PC-9 (cell line): ENCODE data around the gene GRID2. TPM values are rescaled to one million over a fixed set of nuclear protein-coding genes. Genes with fewer than 3 reads are reported as not detected.
"Not testable (repeated sequence)": the region's sequence is repeated elsewhere in the genome, so short reads cannot be mapped to it uniquely, and the experiment has no call there.

Experiments
- BruUV-seq: library from RNA; stranded (reverse); fragments of 400-500 nt; replicated peaks from 2 replicates; lab custom pipeline; 2021; lab: Mats Ljungman, UMichigan
- CTCF ChIA-PET: fragments of 300-600 bp; sonication (Branson Sonifier 250); formaldehyde crosslinking; loops from one replicate; lab custom pipeline; 2022; ENCODE audit warnings: antibody characterized with exemption; lab: Charles Lee
- POLR2A ChIA-PET: fragments of 300-600 bp; sonication (Branson Sonifier 250); formaldehyde crosslinking; loops from one replicate; lab custom pipeline; 2022; ENCODE audit warnings: antibody characterized with exemption; ENCODE audit not compliant: unreplicated experiment; lab: Charles Lee
- DNase-seq, 2 experiments: peaks; one replicate each; pipeline versions ENCODE4 v3.0.0 to v3.0.0-alpha.2; 2015 to 2022; ENCODE audit warnings: mixed read lengths in 1 of 2
- H2AFZ ChIP-seq: fragments of 200-600 bp; sonication (generic); 2 replicates; pipeline ENCODE4 v1.8.1; 2017; ENCODE audit warnings: antibody characterized with exemption
- H3F3A ChIP-seq: fragments of 200-600 bp; sonication (generic); 2 replicates; pipeline ENCODE4 v1.8.1; 2017; ENCODE audit warnings: antibody characterized with exemption, mild to moderate bottlenecking, low read depth; ENCODE audit not compliant: insufficient read depth
- H3K27ac ChIP-seq: fragments of 200-600 bp; sonication (generic); 2 replicates; pipeline ENCODE4 v1.6.1; 2016; ENCODE audit warnings: mixed run types
- H3K27me3 ChIP-seq: fragments of 200-600 bp; sonication (generic); 2 replicates; pipeline ENCODE4 v1.6.1; 2016; ENCODE audit warnings: low read depth, mixed run types; ENCODE audit not compliant: insufficient read depth
- H3K36me3 ChIP-seq: fragments of 200-600 bp; sonication (generic); 2 replicates; pipeline ENCODE4 v1.6.1; 2016; ENCODE audit warnings: low read depth, mixed run types
- H3K4me1 ChIP-seq: fragments of 200-600 bp; sonication (generic); replicated peaks from 2 replicates; pipeline ENCODE4 v1.6.1; 2016; ENCODE audit warnings: mixed run types; ENCODE audit not compliant: insufficient read depth
- H3K4me2 ChIP-seq: fragments of 200-600 bp; sonication (generic); 2 replicates; pipeline ENCODE4 v1.6.1; 2017; ENCODE audit warnings: mixed run types
- H3K4me3 ChIP-seq: fragments of 200-600 bp; sonication (generic); 2 replicates; pipeline ENCODE4 v1.6.1; 2016; ENCODE audit warnings: mixed run types
- H3K79me2 ChIP-seq: fragments of 200-600 bp; sonication (generic); 2 replicates; pipeline ENCODE4 v1.6.1; 2017; ENCODE audit warnings: low read depth, mixed run types
- H3K9me2 ChIP-seq: fragments of 200-600 bp; sonication (generic); 2 replicates; pipeline ENCODE4 v1.8.1; 2017; ENCODE audit warnings: mild to moderate bottlenecking; ENCODE audit not compliant: insufficient read depth
- H3K9me3 ChIP-seq: fragments of 200-600 bp; sonication (generic); 2 replicates; pipeline ENCODE4 v1.8.1; 2016; ENCODE audit warnings: low read depth; ENCODE audit not compliant: insufficient read depth
- H4K20me1 ChIP-seq: fragments of 200-600 bp; sonication (generic); 2 replicates; pipeline ENCODE4 v1.8.1; 2017; ENCODE audit not compliant: insufficient read depth
- CTCF ChIP-seq: fragments of 200-600 bp; sonication (generic); conservative IDR thresholded peaks from 2 replicates; pipeline ENCODE4 v1.6.1; 2017; ENCODE audit warnings: mixed run types, antibody characterized with exemption, mild to moderate bottlenecking, moderate library complexity
- EZH2 ChIP-seq: fragments of 200-600 bp; sonication (generic); IDR thresholded peaks from 2 replicates; pipeline ENCODE4 v1.8.0; 2017; ENCODE audit warnings: antibody characterized with exemption, low read depth
- intact Hi-C: fragments of 100-400 bp; cut with micrococcal nuclease; formaldehyde crosslinking; loops from one replicate; pipeline ENCODE4 v1.10.0; 2022; ENCODE audit not compliant: unreplicated experiment
- total RNA-seq: library from RNA; stranded (reverse); gene quantifications from 2 replicates; pipeline ENCODE4 v1.2.3, GENCODE V29; 2021

The GRID2 gene
- total RNA-seq, 1 experiment from 2014 or later = not detected

GRCh38 chr4:92433272-92433758, 129.5 kb downstream of the GRID2 start:
- ChIA-PET POLR2A (no interaction called here), CTCF (no interaction called here)
- Histone ChIP-seq H3K9me3 (no peaks in the 10 kb centered on the region), H3K4me3 (no peak overlapping the region), H3K4me2 (no peak overlapping the region), H4K20me1 (no peaks in the 10 kb centered on the region), H3K79me2 (no peaks in the 10 kb centered on the region), H3K9me2 (no peaks in the 10 kb centered on the region), H3K4me1 (no peaks in the 10 kb centered on the region), H2AFZ (no peak overlapping the region), H3K36me3 (no peaks in the 10 kb centered on the region), H3K27me3 (no peaks in the 10 kb centered on the region), H3K27ac (no peak overlapping the region), H3F3A (no peaks in the 10 kb centered on the region)
- intact Hi-C loops = no loop called here
- no peak for TF ChIP-seq CTCF
- TF ChIP-seq EZH2 = no peak
- no TSS peak for BruUV-seq
- DNase-seq = no peak

GRCh38 chr4:92438722-92439121, 135.0 kb downstream of the GRID2 start:
- BruUV-seq, H2AFZ ChIP-seq, DNase-seq, H3K36me3 ChIP-seq, H4K20me1 ChIP-seq, POLR2A ChIA-PET, CTCF ChIA-PET, intact Hi-C loops, H3K27me3 ChIP-seq, H3F3A ChIP-seq, H3K4me3 ChIP-seq, H3K27ac ChIP-seq, H3K9me2 ChIP-seq, H3K79me2 ChIP-seq, H3K4me1 ChIP-seq, H3K9me3 ChIP-seq, H3K4me2 ChIP-seq: not testable (repeated sequence)

- CTCF ChIA-PET, H3K9me3 ChIP-seq, H3F3A ChIP-seq, H3K79me2 ChIP-seq, intact Hi-C loops, H3K4me1 ChIP-seq, H3K4me2 ChIP-seq, H3K36me3 ChIP-seq, DNase-seq, H4K20me1 ChIP-seq, POLR2A ChIA-PET, H3K27ac ChIP-seq, H3K4me3 ChIP-seq, H3K9me2 ChIP-seq, BruUV-seq, H3K27me3 ChIP-seq, H2AFZ ChIP-seq: not testable (repeated sequence)
Measured at GRCh38 chr4:92442131-92442530, 138.4 kb downstream of the GRID2 start.

- H3K4me2 ChIP-seq, H3K27me3 ChIP-seq, H4K20me1 ChIP-seq, DNase-seq, H2AFZ ChIP-seq, H3K27ac ChIP-seq, H3F3A ChIP-seq, CTCF ChIA-PET, H3K9me2 ChIP-seq, H3K4me1 ChIP-seq, intact Hi-C loops, POLR2A ChIA-PET, H3K36me3 ChIP-seq, H3K79me2 ChIP-seq, H3K9me3 ChIP-seq, BruUV-seq, H3K4me3 ChIP-seq: not testable (repeated sequence)
Measured at GRCh38 chr4:92444143-92444843, 140.5 kb downstream of the GRID2 start.
